Measurements from ENCODE around the gene CD48. TPM values are rescaled to one million over a fixed set of nuclear protein-coding genes. Genes with fewer than 3 reads are reported as not detected.

The CD48 gene
- polyA plus RNA-seq, 6 donors from 2014 or later, result 129 to 163 (median 153) TPM

- H3K4me1 Mint-ChIP-seq, result peaks cover 13 to 28% (median 20%) of the 10 kb centered on the region in 3 donors
- DNase-seq (no peak), ATAC-seq (ENCODE audit: low read depth in 2 of 2) (peak; percentile 20 to 31)
- no peak overlapping the region for H3K4me3 Mint-ChIP-seq
- peaks cover 11 to 30% of the 10 kb centered on the region in 2 donors for H3K36me3 Mint-ChIP-seq
- H3K27me3 Mint-ChIP-seq, result no peaks in the 10 kb centered on the region
- no peak overlapping the region for H3K27ac Mint-ChIP-seq
- peaks cover 0 to 5% (median 0%) of the 10 kb centered on the region in 7 donors for H3K9me3 Mint-ChIP-seq
These were observed 37.2 kb downstream of the CD48 start for GRCh38 chr1:160674415-160674814.

GRCh38 chr1:160672789-160673695, 38.6 kb downstream of the CD48 start:
- Mint-ChIP-seq H3K4me1 (peaks cover 14 to 26% (median 18%) of the 10 kb centered on the region in 3 donors), H3K36me3 (peaks cover 4 to 21% of the 10 kb centered on the region in 2 donors), H3K27ac (no peak overlapping the region), H3K9me3 (peaks cover 0 to 8% (median 1%) of the 10 kb centered on the region in 7 donors), H3K4me3 (no peak overlapping the region), H3K27me3 (no peaks in the 10 kb centered on the region)
- ATAC-seq (ENCODE audit: low read depth in 2 of 2) (peak; percentile 66 to 78), DNase-seq (peak; percentile 33)

- peaks cover 18 to 30% (median 19%) of the 10 kb centered on the region in 3 donors for H3K4me1 Mint-ChIP-seq
- H3K9me3 Mint-ChIP-seq, result peaks cover 0 to 8% (median 1%) of the 10 kb centered on the region in 7 donors
- no peak for DNase-seq
- peaks cover 4 to 9% of the 10 kb centered on the region in 2 donors for H3K36me3 Mint-ChIP-seq
- H3K27ac Mint-ChIP-seq, result peak overlapping the region in 1 of 6 donors; percentile 28
- H3K4me3 Mint-ChIP-seq, result no peak overlapping the region
- no peaks in the 10 kb centered on the region for H3K27me3 Mint-ChIP-seq
- ATAC-seq (ENCODE audit: low read depth in 2 of 2), result no peak
These were observed 39.8 kb downstream of the CD48 start for GRCh38 chr1:160671603-160672517.

- Mint-ChIP-seq H3K27ac (peak overlapping the region in 2 of 6 donors; percentile 14 to 44), H3K36me3 (peaks cover 4 to 9% of the 10 kb centered on the region in 2 donors), H3K4me3 (no peak overlapping the region), H3K27me3 (no peaks in the 10 kb centered on the region), H3K9me3 (peaks cover 0 to 8% (median 1%) of the 10 kb centered on the region in 7 donors), H3K4me1 (peaks cover 30 to 37% (median 30%) of the 10 kb centered on the region in 3 donors)
- ATAC-seq (ENCODE audit: low read depth in 2 of 2) (no peak), DNase-seq (no peak)
These were observed 40.9 kb downstream of the CD48 start for GRCh38 chr1:160670701-160671100.

GRCh38 chr1:160669802-160670201, 41.8 kb downstream of the CD48 start:
- Mint-ChIP-seq H3K4me3 (no peak overlapping the region), H3K27ac (peak overlapping the region in 2 of 6 donors; percentile 29 to 32)
- no peak for DNase-seq

GRCh38 chr1:160669276-160669675, 42.3 kb downstream of the CD48 start:
- H3K36me3 Mint-ChIP-seq, result peaks cover 4 to 9% of the 10 kb centered on the region in 2 donors
- no peak overlapping the region for H3K27ac Mint-ChIP-seq
- DNase-seq (no peak), ATAC-seq (ENCODE audit: low read depth in 2 of 2) (no peak)
- no peak overlapping the region for H3K4me3 Mint-ChIP-seq
- H3K9me3 Mint-ChIP-seq, result peaks cover 0 to 8% (median 1%) of the 10 kb centered on the region in 7 donors
- H3K27me3 Mint-ChIP-seq, result no peaks in the 10 kb centered on the region
- H3K4me1 Mint-ChIP-seq, result peaks cover 37 to 48% (median 44%) of the 10 kb centered on the region in 3 donors

More at GRCh38 chr1:160669802-160670201, 41.8 kb downstream of the CD48 start:
- Mint-ChIP-seq H3K9me3 (peaks cover 0 to 8% (median 1%) of the 10 kb centered on the region in 7 donors), H3K27me3 (no peaks in the 10 kb centered on the region), H3K36me3 (peaks cover 4 to 9% of the 10 kb centered on the region in 2 donors), H3K4me1 (peaks cover 33 to 42% (median 39%) of the 10 kb centered on the region in 3 donors)
- no peak for ATAC-seq (ENCODE audit: low read depth in 2 of 2)

- DNase-seq (no peak), ATAC-seq (ENCODE audit: low read depth in 2 of 2) (no peak)
- H3K36me3 Mint-ChIP-seq, result peaks cover 4 to 9% of the 10 kb centered on the region in 2 donors
- H3K4me1 Mint-ChIP-seq, result peaks cover 49 to 61% (median 58%) of the 10 kb centered on the region in 3 donors
- no peak overlapping the region for H3K4me3 Mint-ChIP-seq
- peaks cover 0 to 8% (median 1%) of the 10 kb centered on the region in 7 donors for H3K9me3 Mint-ChIP-seq
- H3K27me3 Mint-ChIP-seq, result no peaks in the 10 kb centered on the region
- no peak overlapping the region for H3K27ac Mint-ChIP-seq
These were observed 43.7 kb downstream of the CD48 start for GRCh38 chr1:160667896-160668295.

GRCh38 chr1:160666079-160666442, 45.6 kb downstream of the CD48 start:
- no peaks in the 10 kb centered on the region for H3K27me3 Mint-ChIP-seq
- H3K36me3 Mint-ChIP-seq, result peaks cover 4 to 8% of the 10 kb centered on the region in 2 donors
- H3K9me3 Mint-ChIP-seq, result peaks cover 0 to 8% (median 1%) of the 10 kb centered on the region in 7 donors
- DNase-seq, result no peak
- ATAC-seq (ENCODE audit: low read depth in 2 of 2), result no peak
- H3K4me3 Mint-ChIP-seq, result peak overlapping the region in 5 of 8 donors; percentile 58 to 81 (median 74)
- H3K27ac Mint-ChIP-seq, result peak overlapping the region in 4 of 6 donors; percentile 6 to 96 (median 50)
- peaks cover 47 to 73% (median 64%) of the 10 kb centered on the region in 3 donors for H3K4me1 Mint-ChIP-seq

GRCh38 chr1:160665330-160666078, 46.1 kb downstream of the CD48 start:
- Mint-ChIP-seq H3K9me3 (peaks cover 0 to 8% (median 1%) of the 10 kb centered on the region in 7 donors), H3K27me3 (no peaks in the 10 kb centered on the region), H3K4me1 (peaks cover 47 to 73% (median 61%) of the 10 kb centered on the region in 3 donors), H3K27ac (peak overlapping the region; percentile 16 to 96 (median 88)), H3K36me3 (peaks cover 3 to 4% of the 10 kb centered on the region in 2 donors), H3K4me3 (peak overlapping the region in 7 of 8 donors; percentile 10 to 86 (median 74))
- no peak for ATAC-seq (ENCODE audit: low read depth in 2 of 2)
- DNase-seq, result no peak

- Mint-ChIP-seq H3K4me3 (peak overlapping the region; percentile 34 to 86 (median 74)), H3K9me3 (peaks cover 0 to 7% (median 1%) of the 10 kb centered on the region in 7 donors), H3K27me3 (no peaks in the 10 kb centered on the region), H3K4me1 (peaks cover 53 to 79% (median 65%) of the 10 kb centered on the region in 3 donors), H3K27ac (peak overlapping the region; percentile 62 to 96 (median 92)), H3K36me3 (peaks cover 0 to 2% of the 10 kb centered on the region in 2 donors)
- peak; percentile 61 for DNase-seq
- peak; percentile 91 to 92 for ATAC-seq (ENCODE audit: low read depth in 2 of 2)
These were observed 47.0 kb downstream of the CD48 start for GRCh38 chr1:160664573-160665051.

- no peak for ATAC-seq (ENCODE audit: low read depth in 2 of 2)
These were observed 48.7 kb downstream of the CD48 start for GRCh38 chr1:160662910-160663309.

GRCh38 chr1:160659566-160659965, 52.1 kb downstream of the CD48 start:
- ATAC-seq (ENCODE audit: low read depth in 2 of 2), result no peak
- peaks cover 6 to 8% of the 10 kb centered on the region in 2 donors for H3K36me3 Mint-ChIP-seq
- H3K27ac Mint-ChIP-seq, result peak overlapping the region in 1 of 6 donors; percentile 80
- no peak overlapping the region for H3K4me3 Mint-ChIP-seq
- H3K4me1 Mint-ChIP-seq, result peaks cover 48 to 81% (median 77%) of the 10 kb centered on the region in 3 donors
- H3K9me3 Mint-ChIP-seq, result peaks cover 0 to 1% (median 0%) of the 10 kb centered on the region in 7 donors
- H3K27me3 Mint-ChIP-seq, result no peaks in the 10 kb centered on the region
- DNase-seq, result no peak

More at GRCh38 chr1:160662910-160663309, 48.7 kb downstream of the CD48 start:
- Mint-ChIP-seq H3K9me3 (peaks cover 0 to 1% (median 0%) of the 10 kb centered on the region in 7 donors), H3K4me1 (peaks cover 64 to 93% (median 79%) of the 10 kb centered on the region in 3 donors), H3K27me3 (no peaks in the 10 kb centered on the region), H3K27ac (peak overlapping the region in 2 of 6 donors; percentile 41 to 91), H3K36me3 (peaks cover 0 to 8% of the 10 kb centered on the region in 2 donors), H3K4me3 (peak overlapping the region in 4 of 8 donors; percentile 51 to 81 (median 64))
- no peak for DNase-seq

All from naive B cell (primary cell).